Endothelial cell of umbilical vein (primary cell): ENCODE results near the gene VAV2. TPM values are rescaled to one million over a fixed set of nuclear protein-coding genes. Genes with fewer than 3 reads are reported as not detected.

ENCODE experiments used
- BruUV-seq: library from RNA; stranded (reverse); fragments of 400-500 nt; replicated peaks from 2 replicates; lab custom pipeline; 2021; lab: Mats Ljungman, UMichigan
- CTCF ChIA-PET: fragments of 300-600, 350-600 bp; sonication (Branson Sonifier 250); formaldehyde crosslinking; loops from one replicate; lab custom pipeline; 2021; ENCODE audit warnings: antibody characterized with exemption, inconsistent platforms; lab: Charles Lee
- POLR2A ChIA-PET: fragments of 300-600, 350-600 bp; sonication (Branson Sonifier 250); formaldehyde crosslinking; loops from one replicate; lab custom pipeline; 2021; ENCODE audit warnings: antibody characterized with exemption, inconsistent platforms; lab: Charles Lee
- DNase-seq: peaks from one replicate; pipeline ENCODE4 v3.0.0-alpha.2; 2011; ENCODE audit warnings: low read depth, low spot score
- FAIRE-seq: peaks from 2 replicates; lab custom pipeline; 2011; peaks lifted over from hg19 to GRCh38; lab: Jason Lieb, UNC
- H2AFZ ChIP-seq: 2 replicates; pipeline ENCODE4 v1.6.0; 2012; ENCODE audit warnings: low read depth, low read length, control low read depth, inconsistent platforms
- H3K27ac ChIP-seq: 2 replicates; pipeline ENCODE4 v1.5.1; 2011; ENCODE audit warnings: low read depth, mild to moderate bottlenecking, control low read depth, low read length, moderate library complexity; ENCODE audit not compliant: insufficient read depth
- H3K27me3 ChIP-seq, 2 experiments: 2 replicates each; pipeline versions ENCODE4 v1.6.0 to v1.6.1; 2011; ENCODE audit warnings: low read length in 2 of 2, mixed read lengths in 1 of 2; ENCODE audit not compliant: control insufficient read depth in 2 of 2, insufficient read depth in 2 of 2
- H3K36me3 ChIP-seq, 2 experiments: 2 replicates in 1 of 2; 3 replicates in 1 of 2; pipeline ENCODE4 v1.5.1; 2011; ENCODE audit warnings: low read length in 2 of 2, mild to moderate bottlenecking in 1 of 2, moderate library complexity in 1 of 2; ENCODE audit not compliant: control insufficient read depth in 2 of 2, insufficient read depth in 2 of 2; ENCODE audit errors: extremely low read depth in 1 of 2
- H3K4me1 ChIP-seq: 3 replicates; pipeline ENCODE4 v1.5.1; 2011; ENCODE audit warnings: mild to moderate bottlenecking, low read length; ENCODE audit not compliant: control insufficient read depth, insufficient read depth; ENCODE audit errors: extremely low read depth
- H3K4me2 ChIP-seq: 2 replicates; pipeline ENCODE4 v1.6.1; 2011; ENCODE audit warnings: low read length, control low read depth, mixed read lengths; ENCODE audit not compliant: insufficient read depth
- H3K4me3 ChIP-seq, 3 experiments: fragments of 200-600 bp in 1 of 3; sonication (generic), shearing (Covaris generic) in 1 of 3; replicated peaks in 1 of 3; 2 replicates each; pipeline ENCODE4 v1.5.1; 2011 to 2016; ENCODE audit warnings: control low read depth in 3 of 3, low read length in 3 of 3, mild to moderate bottlenecking in 2 of 3, inconsistent platforms in 1 of 3, low read depth in 1 of 3, moderate library complexity in 1 of 3; ENCODE audit not compliant: insufficient read depth in 1 of 3
- H3K79me2 ChIP-seq: 2 replicates; pipeline ENCODE4 v1.6.0; 2012; ENCODE audit warnings: low read length, inconsistent platforms; ENCODE audit not compliant: control insufficient read depth, insufficient read depth
- H3K9ac ChIP-seq: replicated peaks from 2 replicates; pipeline ENCODE3; 2011; ENCODE audit warnings: low read length, control low read depth; ENCODE audit not compliant: insufficient read depth; ENCODE audit errors: extremely low read depth
- H3K9me1 ChIP-seq: replicated peaks from 3 replicates; pipeline ENCODE4 v1.6.0; 2011; ENCODE audit warnings: mild to moderate bottlenecking, low read length; ENCODE audit not compliant: control insufficient read depth, insufficient read depth; ENCODE audit errors: extremely low read depth
- H3K9me3 ChIP-seq: replicated peaks from 2 replicates; pipeline ENCODE4 v1.5.1; 2012; ENCODE audit warnings: low read length, inconsistent platforms; ENCODE audit not compliant: control insufficient read depth, insufficient read depth
- H4K20me1 ChIP-seq: replicated peaks from 2 replicates; pipeline ENCODE3; 2011; ENCODE audit warnings: mild to moderate bottlenecking, low read length; ENCODE audit not compliant: control insufficient read depth, insufficient read depth; ENCODE audit errors: extremely low read depth
- CTCF ChIP-seq, 2 donors: IDR thresholded peaks; 1 replicate in 1 of 2; 2 replicates in 1 of 2; pipeline ENCODE4 v1.5.1; 2011; ENCODE audit warnings: low read length in 2 of 2, mild to moderate bottlenecking in 2 of 2, moderate library complexity in 2 of 2, control low read depth in 1 of 2, inconsistent platforms in 1 of 2, low read depth in 1 of 2; ENCODE audit not compliant: insufficient read depth in 1 of 2; ENCODE audit errors: extremely low read depth in 1 of 2
- EZH2 ChIP-seq: IDR thresholded peaks from 2 replicates; pipeline ENCODE4 v1.6.1; 2012; ENCODE audit warnings: borderline replicate concordance, low read depth, mild to moderate bottlenecking, moderate library complexity, low read length, inconsistent platforms; ENCODE audit not compliant: severe bottlenecking
- FOS ChIP-seq: IDR thresholded peaks from 2 replicates; pipeline ENCODE4 v1.6.1; 2011; ENCODE audit warnings: mild to moderate bottlenecking, low read length, moderate library complexity, borderline replicate concordance; ENCODE audit not compliant: insufficient read depth
- JUN ChIP-seq: IDR thresholded peaks from 2 replicates; pipeline ENCODE4 v1.6.1; 2011; ENCODE audit warnings: borderline replicate concordance, low read depth; ENCODE audit not compliant: insufficient read length, insufficient read depth
- MYC ChIP-seq: IDR thresholded peaks from one replicate; pipeline ENCODE4 v1.6.1; 2011; ENCODE audit warnings: mild to moderate bottlenecking, low read depth, low read length
- POLR2A ChIP-seq: IDR thresholded peaks from 2 replicates; pipeline ENCODE4 v1.6.1; 2012; ENCODE audit warnings: low read depth, mild to moderate bottlenecking, control low read depth, low read length
- POLR2AphosphoS5 ChIP-seq: IDR thresholded peaks from 2 replicates; pipeline ENCODE4 v1.6.1; 2012; ENCODE audit warnings: low read depth, mild to moderate bottlenecking, control low read depth, low read length, moderate library complexity; ENCODE audit not compliant: insufficient read depth
- dilution Hi-C: fragments of 300-500 bp; cut with MboI; formaldehyde crosslinking; loops from one replicate; pipeline ENCODE4 v1.15.0; 2019; ENCODE audit warnings: low sequenced_read_pairs; ENCODE audit not compliant: extremely low pct_ligation_motif_present
- intact Hi-C: fragments of 100-400 bp; cut with micrococcal nuclease; formaldehyde crosslinking; loops from one replicate; pipeline ENCODE4 v1.10.0; 2022
- polyA plus RNA-seq, 4 experiments: library from polyadenylated mRNA; depleted of rRNA in 3 of 4; stranded (reverse) in 3 of 4; unstranded in 1 of 4; fragments of >200 nt; gene quantifications; 2 replicates each; pipeline versions ENCODE4 v1.2.1 to v1.2.3, GENCODE V29; 2011 to 2012; ENCODE audit warnings: missing spikeins in 1 of 4
- total RNA-seq: library from RNA; stranded (reverse); gene quantifications from 2 replicates; pipeline ENCODE4 v1.2.3, GENCODE V29; 2021
- TF ChIP-seq, protein P1 (sequence below): IDR thresholded peaks from 2 replicates; pipeline ENCODE4 v1.6.1; 2011; ENCODE audit not compliant: insufficient read depth, insufficient read length

Gene VAV2
- total and polyA plus RNA-seq, 2 donors (not counting 3 experiments of a cell fraction or from before 2014, with no cell fraction given): 10.6 to 30.6 TPM

- Histone ChIP-seq H3K27me3 (no peaks in the 10 kb centered on the region), H3K27ac (no peak overlapping the region), H3K36me3 (peaks cover 0 to 6% of the 10 kb centered on the region in 2 experiments), H3K9me3 (no peaks in the 10 kb centered on the region), H3K9me1 (no peaks in the 10 kb centered on the region), H4K20me1 (no peaks in the 10 kb centered on the region), H3K4me2 (no peak overlapping the region), H3K79me2 (no peaks in the 10 kb centered on the region), H3K9ac (no peak overlapping the region), H3K4me3 (no peak overlapping the region), H3K4me1 (no peaks in the 10 kb centered on the region), H2AFZ (no peak overlapping the region)
- no TSS peak for BruUV-seq
- intact Hi-C loops: no loop called here
- TF ChIP-seq POLR2AphosphoS5 (no peak), CTCF (IDR thresholded peaks at IDR 0.05; ENCODE audit: extremely low read depth in 1 of 2, insufficient read depth in 1 of 2, low read depth in 1 of 2, low read length in 2 of 2) (no peak), JUN (no peak), POLR2A (no peak), MYC (no peak), FOS (no peak), EZH2 (no peak)
- TF ChIP-seq, protein P1, sequence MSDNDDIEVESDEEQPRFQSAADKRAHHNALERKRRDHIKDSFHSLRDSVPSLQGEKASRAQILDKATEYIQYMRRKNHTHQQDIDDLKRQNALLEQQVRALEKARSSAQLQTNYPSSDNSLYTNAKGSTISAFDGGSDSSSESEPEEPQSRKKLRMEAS: no peak
- CTCF ChIA-PET: interaction anchor here (1.6 kb wide), 1 partner anchor 181 kb away, joined by 7 read pairs; no protein-coding TSS in a partner anchor
- FAIRE-seq (no peak), DNase-seq (no peak)
- POLR2A ChIA-PET: no interaction called here
- dilution Hi-C loops: no loop called here
Measured at GRCh38 chr9:133812941-133813748, 179.0 kb downstream of the VAV2 start.
